ENCODE measurements around the gene LCN6.

DNA sequence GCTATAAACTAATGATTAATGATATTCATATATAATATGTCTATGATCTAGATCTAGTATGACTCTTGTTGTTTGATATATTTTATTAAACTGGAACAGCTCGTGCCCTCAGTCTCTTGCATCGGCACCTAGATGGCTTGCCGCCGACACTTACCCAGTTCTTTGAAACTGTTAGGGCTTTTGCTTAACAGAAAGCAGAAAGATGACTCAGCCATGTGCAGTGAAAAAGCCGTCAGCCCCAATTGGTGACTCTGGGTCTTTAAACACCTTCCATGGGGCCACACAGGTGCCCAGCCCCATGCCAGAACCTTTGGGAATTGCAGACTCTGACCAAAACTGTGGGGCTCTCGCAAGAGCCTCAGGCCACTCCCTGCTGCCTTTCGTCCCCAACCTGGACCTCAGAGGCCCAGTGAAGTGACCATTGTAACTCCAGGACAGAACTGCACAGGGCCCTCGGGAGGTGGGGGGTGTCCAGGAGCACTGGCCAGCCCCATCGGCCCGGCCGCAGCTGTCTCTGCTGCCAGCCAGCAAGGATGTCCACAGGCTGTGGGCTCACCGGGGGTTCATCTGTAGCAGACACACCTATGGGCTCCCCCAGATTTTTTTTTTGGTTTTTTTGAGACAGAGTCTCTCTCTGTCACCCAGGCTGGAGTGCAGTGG is 13.4 kb downstream of the LCN6 start:
- TF ChIP-seq, protein P1, sequence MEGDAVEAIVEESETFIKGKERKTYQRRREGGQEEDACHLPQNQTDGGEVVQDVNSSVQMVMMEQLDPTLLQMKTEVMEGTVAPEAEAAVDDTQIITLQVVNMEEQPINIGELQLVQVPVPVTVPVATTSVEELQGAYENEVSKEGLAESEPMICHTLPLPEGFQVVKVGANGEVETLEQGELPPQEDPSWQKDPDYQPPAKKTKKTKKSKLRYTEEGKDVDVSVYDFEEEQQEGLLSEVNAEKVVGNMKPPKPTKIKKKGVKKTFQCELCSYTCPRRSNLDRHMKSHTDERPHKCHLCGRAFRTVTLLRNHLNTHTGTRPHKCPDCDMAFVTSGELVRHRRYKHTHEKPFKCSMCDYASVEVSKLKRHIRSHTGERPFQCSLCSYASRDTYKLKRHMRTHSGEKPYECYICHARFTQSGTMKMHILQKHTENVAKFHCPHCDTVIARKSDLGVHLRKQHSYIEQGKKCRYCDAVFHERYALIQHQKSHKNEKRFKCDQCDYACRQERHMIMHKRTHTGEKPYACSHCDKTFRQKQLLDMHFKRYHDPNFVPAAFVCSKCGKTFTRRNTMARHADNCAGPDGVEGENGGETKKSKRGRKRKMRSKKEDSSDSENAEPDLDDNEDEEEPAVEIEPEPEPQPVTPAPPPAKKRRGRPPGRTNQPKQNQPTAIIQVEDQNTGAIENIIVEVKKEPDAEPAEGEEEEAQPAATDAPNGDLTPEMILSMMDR (IDR thresholded peaks at IDR 0.05) = no peak
- no peak for TF ChIP-seq EZH2 (IDR thresholded peaks at IDR 0.05; ENCODE audit: borderline replicate concordance, insufficient read depth, low read depth, low read length, poor library complexity, severe bottlenecking)
